ENCODE results near the gene DNAI4. TPM values are rescaled to one million over a fixed set of nuclear protein-coding genes. Genes with fewer than 3 reads are reported as not detected.
"Not testable (repeated sequence)": the region's sequence is repeated elsewhere in the genome, so short reads cannot be mapped to it uniquely, and the experiment has no call there.

DNAI4 gene
- total RNA-seq, 1 experiment from 2014 or later: 0.05 TPM

DNA sequence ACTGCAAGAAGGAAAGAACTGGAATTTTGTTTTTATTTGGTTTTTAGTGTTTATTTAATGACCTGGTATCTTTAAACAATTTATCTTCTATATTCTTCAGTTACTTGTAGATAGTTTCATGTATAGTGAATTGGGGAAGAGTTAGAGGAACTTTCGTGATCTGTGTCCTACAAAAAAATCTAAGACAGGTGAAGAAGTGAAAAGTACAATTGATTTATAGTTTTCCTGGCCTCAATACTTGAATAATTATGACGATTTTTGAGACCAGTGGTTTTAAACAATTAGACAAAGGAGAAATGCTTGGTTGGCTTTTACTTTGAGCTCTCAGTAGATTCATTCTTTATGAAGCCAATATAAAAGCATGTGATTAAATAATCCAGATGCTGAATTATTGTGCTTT, 7.6 kb upstream of the DNAI4 start:
- DNase-seq (ENCODE audit: low read depth, low spot score): no peak
- in situ Hi-C loops (cut with HindIII; ENCODE audit: low pct_unique_long_range_greater_than_20kb, low sequenced_read_pairs): no loop called here

DNA sequence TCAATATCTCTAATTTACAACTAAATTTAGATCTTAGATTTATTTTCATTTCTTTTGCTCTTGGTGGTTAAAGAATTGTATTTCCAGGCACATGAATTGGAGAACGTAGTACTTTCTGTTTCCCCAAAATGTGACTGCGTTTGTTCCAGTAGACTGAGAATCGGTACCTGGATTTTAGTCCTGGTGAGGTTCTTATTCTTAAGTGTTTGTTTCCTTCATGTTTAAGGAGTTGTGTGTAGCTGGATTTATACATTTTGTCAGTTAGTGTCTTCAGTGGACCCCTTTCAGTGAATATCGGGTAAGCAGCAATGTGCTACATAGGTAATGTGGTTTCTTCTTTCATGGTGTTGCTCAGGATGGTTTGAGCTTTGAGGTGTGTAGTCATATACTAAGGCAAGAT, 6.9 kb upstream of the DNAI4 start:
- DNase-seq (ENCODE audit: low read depth, low spot score): no peak
- in situ Hi-C loops (cut with HindIII; ENCODE audit: low pct_unique_long_range_greater_than_20kb, low sequenced_read_pairs): no loop called here

DNA sequence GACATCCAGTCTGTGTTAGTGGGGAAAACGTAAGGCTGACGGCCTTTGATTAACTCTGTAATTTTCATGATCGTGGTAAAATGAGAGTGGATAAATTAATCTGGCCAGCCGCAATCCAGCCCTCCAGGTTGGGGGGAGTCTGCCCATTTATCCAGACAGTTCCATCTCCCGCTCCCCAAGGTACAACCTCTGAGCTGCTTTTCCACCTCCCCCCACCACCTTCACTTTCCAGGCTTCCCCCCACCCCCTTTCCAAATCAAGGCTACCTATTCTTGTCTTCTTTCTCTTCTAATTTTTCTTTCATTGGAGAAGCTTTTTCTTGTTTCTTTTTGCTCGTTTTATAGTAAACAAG, 6.1 kb upstream of the DNAI4 start:
- in situ Hi-C loops (cut with HindIII; ENCODE audit: low pct_unique_long_range_greater_than_20kb, low sequenced_read_pairs): no loop called here

DNA sequence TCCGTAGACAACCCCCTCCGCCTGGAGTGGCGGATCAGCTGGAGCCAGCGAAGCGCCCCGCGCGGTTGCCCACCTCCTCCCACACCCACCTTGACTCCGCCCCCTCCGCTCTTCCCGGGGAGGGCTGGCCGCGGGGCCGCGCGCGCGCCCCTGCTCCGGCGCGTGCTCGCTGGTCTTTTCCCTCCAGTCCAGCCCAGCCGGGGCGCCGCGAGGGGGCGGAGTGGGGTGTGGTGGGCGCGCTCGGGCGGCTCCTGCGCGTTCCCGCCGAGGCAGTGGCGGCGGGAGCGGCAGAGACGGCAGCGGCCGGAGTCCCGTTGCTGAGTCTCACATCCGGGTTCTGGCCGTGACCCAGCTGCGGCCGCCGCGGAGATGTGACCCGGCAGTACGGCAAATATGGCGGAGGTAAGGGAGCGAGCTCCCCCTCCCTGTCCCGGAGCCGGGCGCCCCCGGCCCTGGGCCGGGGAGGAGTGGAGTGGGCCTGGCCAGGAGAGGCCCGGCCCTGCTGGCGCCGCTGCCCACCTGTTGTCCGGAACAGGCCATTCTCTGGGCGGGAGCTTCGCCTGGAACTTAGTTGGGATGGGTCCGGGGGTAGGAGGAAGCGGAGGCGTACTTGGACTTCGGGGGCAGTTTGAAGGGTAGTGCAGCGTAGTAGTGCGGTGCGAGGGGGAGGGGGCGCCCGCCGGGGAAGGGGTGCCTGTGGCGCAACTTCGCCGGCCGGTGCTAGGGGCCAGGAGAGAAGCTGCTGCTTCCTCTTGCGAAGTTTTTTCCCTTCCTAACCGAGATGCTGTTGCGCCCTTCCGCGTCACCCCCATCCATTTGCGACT, 5.6 kb upstream of the DNAI4 start:
- peak; percentile 92 for DNase-seq (ENCODE audit: low read depth, low spot score)
- in situ Hi-C loops (cut with HindIII; ENCODE audit: low pct_unique_long_range_greater_than_20kb, low sequenced_read_pairs): no loop called here

More for the DNA sequence above, 6.1 kb upstream of the DNAI4 start:
- DNase-seq (ENCODE audit: low read depth, low spot score): no peak

DNA sequence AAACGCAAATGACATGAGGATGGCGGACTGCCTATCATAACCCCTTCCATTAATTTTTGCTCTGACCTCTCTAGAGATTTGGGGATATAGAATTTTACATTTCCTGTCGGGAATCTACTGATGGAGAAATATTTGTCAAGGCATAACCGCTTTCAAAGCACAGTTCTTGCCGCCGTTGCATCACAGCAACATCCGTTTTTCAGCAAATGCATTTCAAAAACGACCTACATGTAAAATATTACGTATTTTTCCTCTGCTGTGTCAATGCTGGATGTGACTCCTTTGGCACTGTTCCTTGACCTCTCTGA, 5.0 kb upstream of the DNAI4 start:
- in situ Hi-C loops (cut with HindIII; ENCODE audit: low pct_unique_long_range_greater_than_20kb, low sequenced_read_pairs): no loop called here
- no peak for DNase-seq (ENCODE audit: low read depth, low spot score)

DNA sequence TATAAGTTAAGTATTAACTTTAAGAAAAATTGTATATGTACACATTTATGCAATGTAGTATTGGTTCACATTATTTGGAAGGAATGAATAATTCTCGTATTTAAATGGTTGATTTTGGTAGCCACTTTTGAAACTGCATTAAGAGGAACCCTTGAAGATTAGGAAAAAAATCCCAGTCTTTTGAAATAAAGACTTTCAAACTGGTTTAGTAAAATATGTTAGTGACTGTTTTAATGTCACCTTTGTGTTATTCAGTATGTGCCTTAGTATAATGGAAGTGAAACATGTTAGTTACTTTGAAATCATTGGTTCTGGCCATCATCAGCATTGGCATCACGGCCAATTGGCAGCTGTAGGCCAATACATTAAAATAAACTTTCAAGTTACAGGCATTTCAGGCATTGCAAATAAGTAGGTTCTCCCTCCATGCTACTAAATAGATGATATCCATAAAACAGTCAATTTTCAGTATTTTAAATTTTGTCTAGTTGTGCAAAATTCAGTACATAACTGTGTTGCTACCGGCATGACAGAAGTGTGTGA, 4.6 kb upstream of the DNAI4 start:
- in situ Hi-C loops (cut with HindIII; ENCODE audit: low pct_unique_long_range_greater_than_20kb, low sequenced_read_pairs): no loop called here
- no peak for DNase-seq (ENCODE audit: low read depth, low spot score)

DNA sequence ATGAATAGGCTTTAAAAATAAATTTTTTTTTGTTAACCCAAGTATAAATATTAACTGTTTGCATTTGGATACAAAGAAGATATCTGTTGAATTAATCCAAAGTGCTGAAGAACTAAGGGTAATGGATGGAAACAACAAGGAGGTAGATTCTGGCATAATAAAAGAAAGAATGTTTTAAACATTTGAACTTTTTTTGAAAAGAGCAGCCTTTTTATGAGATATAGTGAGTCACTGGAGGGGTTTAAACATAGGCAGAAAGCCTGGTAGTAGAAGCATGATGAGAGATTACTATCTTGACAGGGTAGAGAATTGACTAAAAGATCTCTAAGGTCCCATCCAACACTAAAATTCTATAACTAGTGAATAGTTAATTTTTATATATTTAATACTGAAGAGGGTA, 2.9 kb upstream of the DNAI4 start:
- in situ Hi-C loops (cut with HindIII; ENCODE audit: low pct_unique_long_range_greater_than_20kb, low sequenced_read_pairs): no loop called here
- DNase-seq (ENCODE audit: low read depth, low spot score): no peak

DNA sequence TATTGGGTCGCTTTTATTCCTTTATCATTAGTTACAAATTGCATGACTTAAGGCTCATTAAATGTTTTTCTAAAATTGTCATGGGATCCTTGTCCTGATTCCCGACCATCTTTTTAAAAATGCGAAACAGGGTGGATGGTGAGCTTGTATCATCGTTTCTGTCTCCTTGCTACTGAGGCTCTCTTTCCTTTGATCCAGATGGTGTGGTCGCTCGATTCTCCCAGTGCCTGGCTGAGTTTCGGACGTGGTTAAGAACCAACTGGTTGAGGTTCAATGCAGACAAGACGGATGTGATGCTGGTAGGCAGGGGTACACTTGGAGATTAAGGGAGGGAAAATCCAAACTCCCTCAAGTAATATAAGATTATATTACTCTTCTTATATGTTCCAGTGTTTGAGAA, 1.3 kb upstream of the DNAI4 start:
- DNase-seq (ENCODE audit: low read depth, low spot score): no peak
- in situ Hi-C loops (cut with HindIII; ENCODE audit: low pct_unique_long_range_greater_than_20kb, low sequenced_read_pairs): no loop called here

DNA sequence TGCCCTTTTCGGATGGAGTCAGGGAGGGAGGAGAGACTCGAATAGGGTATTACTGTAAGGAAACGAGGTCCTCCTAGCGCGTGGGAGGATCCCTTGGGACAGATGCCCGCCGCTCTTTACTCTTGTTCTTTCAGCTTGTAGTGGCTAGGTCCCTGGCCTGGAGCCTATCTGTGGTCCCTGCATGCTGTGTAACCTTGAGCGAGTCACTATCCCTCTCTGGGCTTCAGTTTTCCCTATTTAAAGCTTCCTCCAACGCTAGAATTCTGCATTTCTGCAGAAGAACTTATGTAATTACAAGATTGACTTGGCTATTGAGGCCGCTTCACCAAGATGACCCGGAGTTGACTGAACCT, 878 bp upstream of the DNAI4 start:
- no peak for DNase-seq (ENCODE audit: low read depth, low spot score)
- in situ Hi-C loops (cut with HindIII; ENCODE audit: low pct_unique_long_range_greater_than_20kb, low sequenced_read_pairs): no loop called here

DNA sequence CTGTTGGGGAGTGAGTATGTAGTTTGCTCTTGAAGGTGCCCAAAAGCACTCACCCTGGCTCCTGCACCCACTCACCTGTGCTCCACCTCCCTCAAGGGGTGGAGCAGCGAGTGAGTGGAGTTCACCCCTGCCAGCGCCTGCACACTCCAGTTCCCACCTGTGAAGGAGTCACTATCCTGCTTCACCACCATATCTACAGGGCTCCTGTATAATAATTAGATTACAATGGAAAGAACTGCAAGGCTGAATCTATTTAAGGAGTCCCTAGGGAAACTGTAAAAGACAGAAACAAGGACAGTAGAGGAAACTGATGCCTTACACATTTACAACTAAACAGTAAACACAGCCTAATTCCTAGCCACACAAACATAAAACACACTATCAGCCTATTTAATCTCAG, 4.1 kb downstream of the DNAI4 start:
- no peak for DNase-seq (ENCODE audit: low read depth, low spot score)
- in situ Hi-C loops (cut with HindIII; ENCODE audit: low pct_unique_long_range_greater_than_20kb, low sequenced_read_pairs): no loop called here

DNA sequence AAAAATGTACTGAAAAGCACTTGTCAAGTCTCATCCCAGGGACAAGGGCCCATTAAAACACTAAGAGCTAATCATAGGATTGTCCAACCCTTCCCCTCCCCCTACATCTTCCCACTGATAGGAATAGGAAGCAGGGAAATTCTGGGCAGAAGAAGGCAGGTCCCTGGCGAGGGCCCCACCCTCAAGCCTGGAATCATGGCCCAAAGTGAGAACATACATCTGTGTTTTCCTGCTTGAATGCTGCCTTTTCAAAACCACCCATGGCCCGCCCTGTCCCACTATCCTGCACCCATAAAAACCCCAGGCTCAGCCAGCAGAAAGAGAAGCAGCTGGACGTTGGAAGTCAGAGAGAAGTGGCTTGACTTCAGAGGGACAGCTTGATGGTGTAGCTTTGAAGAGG, 4.8 kb downstream of the DNAI4 start:
- no peak for DNase-seq (ENCODE audit: low read depth, low spot score)
- in situ Hi-C loops (cut with HindIII; ENCODE audit: low pct_unique_long_range_greater_than_20kb, low sequenced_read_pairs): no loop called here

DNA sequence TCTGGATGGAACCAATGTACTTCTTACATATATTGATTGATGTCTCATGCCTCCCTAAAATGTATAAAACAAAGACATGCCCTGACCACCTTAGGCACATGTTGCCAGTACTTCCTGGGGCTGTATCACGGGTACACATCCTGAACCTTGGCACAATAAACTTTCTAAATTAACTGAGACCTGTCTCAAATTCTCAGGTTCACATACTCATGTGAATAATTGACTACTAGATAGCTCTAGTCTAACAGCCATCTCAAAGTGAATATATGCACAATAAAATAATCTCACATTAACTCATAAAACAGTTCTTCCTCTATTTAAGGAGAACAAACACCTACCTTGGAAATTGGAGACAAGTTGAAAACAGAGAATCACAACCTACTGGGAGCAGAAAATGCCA, 5.6 kb downstream of the DNAI4 start:
- in situ Hi-C loops (cut with HindIII; ENCODE audit: low pct_unique_long_range_greater_than_20kb, low sequenced_read_pairs): no loop called here

DNA sequence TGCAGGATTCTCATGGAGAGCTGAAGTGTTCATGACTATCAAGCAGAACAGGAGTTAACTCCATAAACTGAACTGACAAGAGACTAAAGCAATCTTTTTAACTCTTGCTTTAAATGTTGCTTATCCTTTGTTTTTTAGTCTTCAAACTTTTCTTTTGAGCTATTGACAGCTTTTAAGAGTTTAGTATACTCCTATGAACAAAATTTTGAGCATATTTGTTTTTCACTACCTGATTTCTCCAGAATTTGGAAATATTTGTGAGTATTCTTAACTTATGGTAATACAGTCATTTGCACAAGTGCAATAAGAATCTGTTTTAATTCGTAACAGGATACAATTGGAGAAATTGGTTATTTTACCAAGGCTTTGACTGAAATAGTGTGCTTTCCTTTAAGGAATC, 7.2 kb downstream of the DNAI4 start:
- in situ Hi-C loops (cut with HindIII; ENCODE audit: low pct_unique_long_range_greater_than_20kb, low sequenced_read_pairs): no loop called here
- DNase-seq (ENCODE audit: low read depth, low spot score): no peak

More for the DNA sequence above, 5.6 kb downstream of the DNAI4 start:
- no peak for DNase-seq (ENCODE audit: low read depth, low spot score)

DNA sequence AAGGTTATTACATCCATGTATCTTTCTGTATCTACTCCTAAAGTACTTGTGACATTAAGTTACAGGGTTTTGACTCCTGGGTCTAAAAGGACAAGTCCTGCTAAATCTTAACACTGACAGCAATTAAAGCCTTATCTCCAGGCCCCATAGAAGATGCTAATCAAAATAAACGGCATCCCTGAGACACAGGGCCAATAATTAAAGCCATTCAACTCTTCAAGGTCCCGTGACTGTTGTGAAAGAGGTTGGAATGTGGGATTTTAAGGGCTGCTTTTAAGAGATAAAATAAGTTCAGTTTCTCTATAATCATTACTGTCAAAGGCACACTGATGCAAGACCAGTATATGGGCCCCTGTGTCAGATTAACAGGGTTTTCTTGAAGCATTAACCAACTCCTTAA, 8.3 kb downstream of the DNAI4 start:
- in situ Hi-C loops (cut with HindIII; ENCODE audit: low pct_unique_long_range_greater_than_20kb, low sequenced_read_pairs): no loop called here

DNA sequence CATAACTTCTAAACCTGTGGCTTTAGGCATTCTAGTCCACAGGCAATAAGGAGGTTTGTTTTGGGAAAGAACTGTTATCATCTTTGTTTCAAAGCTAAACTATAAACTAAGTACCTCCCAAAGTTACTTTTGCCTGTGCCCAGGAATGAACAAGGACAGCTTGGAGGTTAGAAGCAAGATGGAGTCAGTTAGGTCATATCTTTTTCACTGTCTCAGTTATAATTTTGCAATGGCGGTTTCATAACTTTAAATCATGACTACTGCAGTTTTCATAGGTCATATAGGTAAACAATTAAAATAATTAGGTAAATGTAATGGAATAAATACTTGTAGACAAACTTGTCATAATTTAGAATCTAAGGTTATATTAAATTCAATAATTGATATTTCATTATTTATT, 9.5 kb downstream of the DNAI4 start:
- DNase-seq (ENCODE audit: low read depth, low spot score); in situ Hi-C loops (cut with HindIII; ENCODE audit: low pct_unique_long_range_greater_than_20kb, low sequenced_read_pairs): not testable (repeated sequence)

More for the DNA sequence above, 8.3 kb downstream of the DNAI4 start:
- peak; percentile 61 for DNase-seq (ENCODE audit: low read depth, low spot score)

DNA sequence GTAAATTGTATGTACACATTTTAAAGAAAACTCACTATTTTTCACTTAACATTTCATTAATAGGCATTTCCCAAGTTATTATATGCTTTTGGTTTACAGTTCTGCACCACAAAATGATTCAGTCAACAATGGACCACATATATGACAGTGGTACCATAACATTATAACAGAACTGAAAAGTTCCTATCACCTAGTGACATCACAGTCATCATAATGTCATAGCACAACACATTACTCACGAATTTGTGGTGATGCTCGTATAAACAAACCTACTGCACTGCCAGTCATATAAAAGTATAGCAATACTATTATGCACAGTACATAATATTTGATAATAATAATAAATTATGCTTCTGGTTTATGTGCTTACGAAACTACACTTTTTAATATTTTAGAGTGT, 30.9 kb downstream of the DNAI4 start:
- no peak for DNase-seq (ENCODE audit: low read depth, low spot score)
- in situ Hi-C loops (cut with HindIII; ENCODE audit: low pct_unique_long_range_greater_than_20kb, low sequenced_read_pairs): no loop called here

DNA sequence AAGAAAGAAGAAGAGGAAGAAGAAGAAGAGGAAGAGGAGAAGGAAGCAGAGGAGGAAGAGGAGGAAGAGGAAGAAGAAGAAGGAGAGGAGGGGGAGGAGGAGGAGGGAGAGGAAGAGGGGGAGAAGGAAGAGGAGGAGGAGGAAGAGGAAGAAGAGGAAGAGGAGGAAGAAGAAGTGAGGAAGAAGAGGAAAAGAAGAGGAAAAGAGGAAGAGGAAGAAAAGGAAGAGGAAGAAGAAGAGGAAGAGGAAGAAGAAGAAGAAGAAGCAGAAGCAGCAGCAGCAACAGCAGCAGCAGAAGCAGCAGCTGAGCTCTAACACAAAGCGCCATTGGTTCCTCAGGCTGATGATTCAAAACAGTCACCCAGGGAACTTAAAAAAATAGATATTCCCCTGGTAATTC, 34.0 kb downstream of the DNAI4 start:
- DNase-seq (ENCODE audit: low read depth, low spot score): no peak
- in situ Hi-C loops (cut with HindIII; ENCODE audit: low pct_unique_long_range_greater_than_20kb, low sequenced_read_pairs): no loop called here

DNA sequence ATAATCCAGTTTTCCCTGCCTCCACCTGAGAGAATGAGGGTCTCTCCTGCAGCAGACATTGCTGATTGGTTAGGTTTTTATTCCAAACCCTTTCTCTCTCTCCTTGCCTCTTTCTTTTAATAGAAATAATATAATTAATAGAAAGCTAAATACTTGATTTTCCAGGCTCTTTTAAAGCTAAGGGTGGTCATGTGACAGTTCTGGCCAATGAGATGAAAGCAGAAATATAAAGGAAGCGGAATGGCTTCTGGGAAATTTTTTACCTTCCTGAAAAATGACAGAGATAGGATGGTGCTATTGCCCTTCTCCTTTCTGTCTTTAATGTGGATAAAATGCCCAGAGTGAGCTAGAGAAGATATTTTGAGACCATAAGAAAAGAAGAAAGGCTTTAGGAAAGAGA, 35.6 kb downstream of the DNAI4 start:
- in situ Hi-C loops (cut with HindIII; ENCODE audit: low pct_unique_long_range_greater_than_20kb, low sequenced_read_pairs): no loop called here
- DNase-seq (ENCODE audit: low read depth, low spot score): no peak

DNA sequence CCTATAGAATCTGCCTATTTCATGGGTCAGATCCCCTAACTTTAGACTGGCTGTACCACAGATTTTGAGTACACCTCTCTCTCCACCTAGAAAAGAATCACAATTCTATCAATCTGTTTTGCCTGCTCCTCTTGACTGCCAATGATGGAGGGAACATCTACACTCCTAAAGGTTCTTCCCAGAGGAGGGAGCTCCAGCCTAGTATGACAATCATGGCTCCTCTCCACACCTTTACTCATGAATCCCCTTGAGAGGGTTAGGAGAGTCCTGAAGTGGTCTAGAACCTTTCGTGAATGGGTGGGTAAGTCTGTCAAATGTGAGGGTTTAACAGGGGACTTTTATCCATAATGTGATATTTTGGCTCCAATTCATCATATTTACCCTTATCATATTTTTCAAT, 48.0 kb downstream of the DNAI4 start:
- DNase-seq (ENCODE audit: low read depth, low spot score): peak; percentile 13
- in situ Hi-C loops (cut with HindIII; ENCODE audit: low pct_unique_long_range_greater_than_20kb, low sequenced_read_pairs): no loop called here

DNA sequence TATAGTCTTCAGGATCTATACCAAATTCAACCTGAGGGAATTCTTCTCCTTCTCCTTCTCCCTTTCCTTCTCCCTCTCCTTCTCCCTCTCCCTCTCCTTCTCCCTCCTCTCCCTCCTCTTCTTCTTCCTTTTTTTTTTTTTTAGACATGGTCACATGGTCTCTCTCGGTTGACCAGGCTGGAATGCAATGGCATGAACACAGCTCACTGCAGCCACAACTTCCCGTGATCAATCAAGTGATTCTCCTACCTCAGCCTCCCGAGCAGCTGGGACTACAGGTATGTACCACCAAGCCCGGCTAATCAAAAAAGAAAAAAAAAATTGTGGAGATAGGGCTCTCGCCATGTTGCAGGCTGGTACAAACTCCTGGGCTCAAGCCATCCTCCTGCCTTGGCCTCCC, 51.5 kb downstream of the DNAI4 start:
- DNase-seq (ENCODE audit: low read depth, low spot score): no peak
- in situ Hi-C loops (cut with HindIII; ENCODE audit: low pct_unique_long_range_greater_than_20kb, low sequenced_read_pairs): no loop called here
